Peyer's patch (tissue), 4 donors: ENCODE data around the gene SETD1A.

Experiments
- CTCF ChIP-seq, 6 experiments: fragments of 450-650 bp in 4 of 6; fragments of 200-600 bp in 2 of 6; sonication (generic) in 1 of 6; IDR thresholded peaks; one replicate each; pipeline ENCODE4 v1.5.1; 2017 to 2019; ENCODE audit warnings: antibody characterized with exemption in 6 of 6, mild to moderate bottlenecking in 3 of 6, moderate library complexity in 1 of 6
- POLR2A ChIP-seq, 2 donors: fragments of 450-650 bp; IDR thresholded peaks; one replicate each; pipeline ENCODE4 v1.5.1; 2017; ENCODE audit warnings: antibody characterized with exemption in 2 of 2, mild to moderate bottlenecking in 2 of 2, moderate library complexity in 2 of 2

GRCh38 chr16:30931068-30931650 is 26.4 kb upstream of the SETD1A start:
- TF ChIP-seq CTCF (IDR thresholded peaks at IDR 0.05) (no peak), POLR2A (IDR thresholded peaks at IDR 0.05) (no peak)
